ENCODE results near the gene R3HDML. TPM values are rescaled to one million over a fixed set of nuclear protein-coding genes. Genes with fewer than 3 reads are reported as not detected.

Gene R3HDML
- total and polyA plus RNA-seq, 2 of the 13 experiments (the other 11 are each of a cell fraction or from before 2014, with no cell fraction given), result not detected

- no peak for TF ChIP-seq FOXO1 (CRISPR knock-in tag; IDR thresholded peaks at IDR 0.05)
- peak; percentile 94; the same call in 1 of the 2 replicates for TF ChIP-seq ZNF691 (CRISPR knock-in tag; IDR thresholded peaks at IDR 0.05; ENCODE audit: borderline replicate concordance, low read depth)
- peak; percentile 71; the same call in 1 of the 2 replicates for TF ChIP-seq NFATC3 (CRISPR knock-in tag; IDR thresholded peaks at IDR 0.05)
- peak; percentile 34; the same call in 1 of the 2 replicates for TF ChIP-seq STAG1 (CRISPR knock-in tag; IDR thresholded peaks at IDR 0.05)
- TF ChIP-seq ISX (CRISPR knock-in tag; conservative IDR thresholded peaks at IDR 0.05), result peak; percentile 20; the same call in 1 of the 2 replicates
- TF ChIP-seq HDAC6 (IDR thresholded peaks at IDR 0.05; ENCODE audit: low read depth, low read length), result 0 out of 2 replicates have a peak, but pooled peaks have one; percentile 74
- TF ChIP-seq RBM39 (IDR thresholded peaks at IDR 0.05; ENCODE audit: low read depth, low read length, poor library complexity, severe bottlenecking), result peak; percentile 55
- TF ChIP-seq ZNF350 (CRISPR knock-in tag; IDR thresholded peaks at IDR 0.05; ENCODE audit: borderline replicate concordance, low read depth), result peak; percentile 100
- peak in 1 of 2 experiments; percentile 8; a peak in 1 of 4 replicates for TF ChIP-seq REST (IDR thresholded peaks at IDR 0.05; ENCODE audit: borderline replicate concordance in 1 of 2, low read depth in 1 of 2, low read length in 2 of 2)
- peak; percentile 96; the same call in 1 of the 2 replicates for TF ChIP-seq PPARG (CRISPR knock-in tag; conservative IDR thresholded peaks at IDR 0.05)
- TF ChIP-seq ZNF580 (CRISPR knock-in tag; IDR thresholded peaks at IDR 0.05; ENCODE audit: borderline replicate concordance, low read depth), result peak; percentile 99; the same call in 1 of the 2 replicates
- peak; percentile 91 for TF ChIP-seq KAT7 (CRISPR knock-in tag; IDR thresholded peaks at IDR 0.05; ENCODE audit: borderline replicate concordance)
- no peak; the same call in 1 of the 2 replicates for TF ChIP-seq PLSCR1 (CRISPR knock-in tag; IDR thresholded peaks at IDR 0.05; ENCODE audit: borderline replicate concordance)
- no peak for TF ChIP-seq DMTF1 (CRISPR knock-in tag; IDR thresholded peaks at IDR 0.05)
- TF ChIP-seq ZNF343 (CRISPR knock-in tag; IDR thresholded peaks at IDR 0.05), result peak; percentile 83; the same call in 1 of the 2 replicates
- peak; percentile 46; the same call in 1 of the 2 replicates for TF ChIP-seq ZSCAN31 (CRISPR knock-in tag; IDR thresholded peaks at IDR 0.05; ENCODE audit: low read depth)
Observed at GRCh38 chr20:44394702-44395460, 58.0 kb downstream of the R3HDML start (continued).

Data from HepG2 (cell line).